ENCODE measurements around the gene PCTP.

DNA sequence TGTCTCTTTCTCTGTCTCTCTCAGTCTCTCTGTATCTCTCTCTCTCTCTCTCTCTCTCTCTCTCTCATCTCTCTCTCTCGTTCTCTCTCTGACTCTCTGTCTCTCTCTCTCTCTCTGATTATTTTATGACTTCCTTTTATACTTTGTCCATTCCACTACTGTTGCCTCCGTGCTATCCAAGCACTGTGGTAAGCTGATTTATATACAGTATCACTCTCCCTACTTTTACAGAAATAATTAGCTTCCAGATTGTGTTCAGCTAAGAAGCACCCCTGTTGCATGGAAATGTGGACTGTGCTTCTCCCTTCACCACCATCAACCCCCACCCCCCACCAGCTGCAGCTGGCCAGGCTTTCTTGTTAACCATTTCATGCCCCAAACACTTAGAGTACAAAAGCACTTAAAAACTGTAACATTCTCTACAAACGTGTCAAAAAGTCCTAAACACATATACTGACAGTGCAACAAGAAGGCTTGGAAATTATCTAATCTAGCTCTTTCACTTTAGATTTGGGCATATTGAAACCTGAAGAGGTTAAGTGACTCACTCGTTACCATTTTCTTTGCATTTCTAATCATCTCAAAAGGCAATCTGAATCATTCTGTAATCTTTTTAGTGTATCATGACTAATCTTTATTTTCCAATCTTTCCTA, 16.6 kb upstream of the PCTP start:
- TF ChIP-seq, protein P1, sequence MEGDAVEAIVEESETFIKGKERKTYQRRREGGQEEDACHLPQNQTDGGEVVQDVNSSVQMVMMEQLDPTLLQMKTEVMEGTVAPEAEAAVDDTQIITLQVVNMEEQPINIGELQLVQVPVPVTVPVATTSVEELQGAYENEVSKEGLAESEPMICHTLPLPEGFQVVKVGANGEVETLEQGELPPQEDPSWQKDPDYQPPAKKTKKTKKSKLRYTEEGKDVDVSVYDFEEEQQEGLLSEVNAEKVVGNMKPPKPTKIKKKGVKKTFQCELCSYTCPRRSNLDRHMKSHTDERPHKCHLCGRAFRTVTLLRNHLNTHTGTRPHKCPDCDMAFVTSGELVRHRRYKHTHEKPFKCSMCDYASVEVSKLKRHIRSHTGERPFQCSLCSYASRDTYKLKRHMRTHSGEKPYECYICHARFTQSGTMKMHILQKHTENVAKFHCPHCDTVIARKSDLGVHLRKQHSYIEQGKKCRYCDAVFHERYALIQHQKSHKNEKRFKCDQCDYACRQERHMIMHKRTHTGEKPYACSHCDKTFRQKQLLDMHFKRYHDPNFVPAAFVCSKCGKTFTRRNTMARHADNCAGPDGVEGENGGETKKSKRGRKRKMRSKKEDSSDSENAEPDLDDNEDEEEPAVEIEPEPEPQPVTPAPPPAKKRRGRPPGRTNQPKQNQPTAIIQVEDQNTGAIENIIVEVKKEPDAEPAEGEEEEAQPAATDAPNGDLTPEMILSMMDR (IDR thresholded peaks at IDR 0.05) = no peak
- TF ChIP-seq POLR2A (IDR thresholded peaks at IDR 0.05) = no peak
